ENCODE data around the gene MROH2B. TPM values are rescaled to one million over a fixed set of nuclear protein-coding genes. Genes with fewer than 3 reads are reported as not detected.

MROH2B gene
- total and polyA plus RNA-seq, 8 donors, result 0.20 to 2.7 (median 0.63) TPM; not detected in 2

- H3K27me3 ChIP-seq, result no peaks in the 10 kb centered on the region
- intact Hi-C loops (cut with DNase I), result no loop called here
Observed at GRCh38 chr5:41109186-41109585, 38.0 kb upstream of the MROH2B start.

GRCh38 chr5:41102341-41102740 is 31.2 kb upstream of the MROH2B start:
- Histone ChIP-seq H3K36me3 (no peaks in the 10 kb centered on the region), H3K4me3 (no peak overlapping the region), H3K27me3 (no peaks in the 10 kb centered on the region), H3K9me3 (no peaks in the 10 kb centered on the region), H3K27ac (no peak overlapping the region), H3K4me1 (no peaks in the 10 kb centered on the region)
- DNase-seq (no peak), ATAC-seq (no peak)
- intact Hi-C loops (cut with DNase I), result no loop called here
- TF ChIP-seq CTCF (IDR thresholded peaks at IDR 0.05), result no peak

More at GRCh38 chr5:41109186-41109585, 38.0 kb upstream of the MROH2B start:
- H3K4me3 ChIP-seq, result no peak overlapping the region
- no peak for DNase-seq
- no peak for ATAC-seq
- H3K27ac ChIP-seq, result no peak overlapping the region
- H3K4me1 ChIP-seq, result no peaks in the 10 kb centered on the region
- no peaks in the 10 kb centered on the region for H3K36me3 ChIP-seq
- H3K9me3 ChIP-seq, result no peaks in the 10 kb centered on the region
- no peak for TF ChIP-seq CTCF (IDR thresholded peaks at IDR 0.05)

- no peak for TF ChIP-seq CTCF (IDR thresholded peaks at IDR 0.05)
- Histone ChIP-seq H3K9me3 (no peaks in the 10 kb centered on the region), H3K4me3 (no peak overlapping the region), H3K27me3 (no peaks in the 10 kb centered on the region), H3K36me3 (no peaks in the 10 kb centered on the region), H3K27ac (no peak overlapping the region), H3K4me1 (no peaks in the 10 kb centered on the region)
- intact Hi-C loops (cut with DNase I), result no loop called here
- ATAC-seq (no peak), DNase-seq (no peak)
Observed at GRCh38 chr5:41097642-41098041, 26.5 kb upstream of the MROH2B start.

GRCh38 chr5:41095324-41096101 is 24.4 kb upstream of the MROH2B start:
- no peaks in the 10 kb centered on the region for H3K36me3 ChIP-seq
- DNase-seq (no peak), ATAC-seq (peak; percentile 19)
- no peaks in the 10 kb centered on the region for H3K4me1 ChIP-seq
- no peak overlapping the region for H3K4me3 ChIP-seq
- H3K27me3 ChIP-seq, result no peaks in the 10 kb centered on the region
- H3K27ac ChIP-seq, result no peak overlapping the region
- peaks cover 0 to 5% of the 10 kb centered on the region in 2 donors for H3K9me3 ChIP-seq
- intact Hi-C loops (cut with DNase I), result no loop called here
- TF ChIP-seq CTCF (IDR thresholded peaks at IDR 0.05), result no peak

- no peak for TF ChIP-seq CTCF (IDR thresholded peaks at IDR 0.05)
- Histone ChIP-seq H3K27ac (no peak overlapping the region), H3K27me3 (no peaks in the 10 kb centered on the region), H3K9me3 (peaks cover 0 to 9% of the 10 kb centered on the region in 2 donors), H3K4me1 (no peaks in the 10 kb centered on the region), H3K36me3 (no peaks in the 10 kb centered on the region), H3K4me3 (no peak overlapping the region)
- no peak for DNase-seq
- peak; percentile 44 for ATAC-seq
- intact Hi-C loops (cut with DNase I), result no loop called here
Observed at GRCh38 chr5:41094871-41095270, 23.7 kb upstream of the MROH2B start.
